Activated effector memory CD4-positive, alpha-beta T cell treated with anti-CD3 and anti-CD28 coated beads, Interleukin-2, amount 50 U/mL, for 16 hours (primary cell): Measurements from ENCODE around the gene SERP2.

Experiments used
- DNase-seq: peaks from one replicate; pipeline ENCODE4 v3.0.0-alpha.2; 2020

Gene SERP2

DNA sequence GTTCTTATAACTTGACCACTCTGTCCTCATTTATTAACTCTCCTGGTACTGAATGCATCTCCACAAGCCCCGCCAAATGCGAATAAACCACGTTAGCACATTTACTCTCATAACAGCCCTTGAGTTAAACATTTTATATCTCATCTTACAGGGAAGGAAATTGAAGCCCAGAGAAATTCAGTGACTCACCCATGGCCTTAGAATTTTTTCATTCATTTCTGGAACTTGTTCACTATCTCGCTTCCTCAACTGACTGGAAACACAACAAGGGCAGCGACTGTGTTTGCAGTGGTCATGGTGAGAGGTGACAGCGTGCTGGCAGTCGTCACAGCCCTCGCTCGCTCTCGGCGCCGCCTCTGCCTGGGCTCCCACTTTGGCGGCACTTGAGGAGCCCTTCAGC is 39.5 kb downstream of the SERP2 start:
- no peak for DNase-seq

DNA sequence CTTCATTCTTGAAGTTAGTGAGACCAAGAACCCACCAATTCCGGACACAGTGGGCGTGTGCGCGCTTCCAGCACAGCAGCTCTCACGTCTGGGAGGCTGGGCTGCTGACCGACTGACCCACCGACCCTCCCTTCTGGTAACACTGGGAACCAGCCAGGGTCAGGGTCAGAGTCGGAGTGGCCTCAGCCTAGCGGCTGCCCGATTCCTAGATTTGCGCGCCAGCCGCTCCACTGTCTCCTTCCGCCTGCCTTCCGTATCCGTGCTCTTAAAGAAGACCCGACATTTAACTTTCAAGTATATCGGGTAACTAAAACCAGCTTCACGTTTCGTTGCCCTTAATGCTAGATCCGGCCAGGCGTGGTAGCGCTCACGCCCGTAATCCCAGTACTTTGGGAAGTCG is 41.1 kb downstream of the SERP2 start:
- no peak for DNase-seq

DNA sequence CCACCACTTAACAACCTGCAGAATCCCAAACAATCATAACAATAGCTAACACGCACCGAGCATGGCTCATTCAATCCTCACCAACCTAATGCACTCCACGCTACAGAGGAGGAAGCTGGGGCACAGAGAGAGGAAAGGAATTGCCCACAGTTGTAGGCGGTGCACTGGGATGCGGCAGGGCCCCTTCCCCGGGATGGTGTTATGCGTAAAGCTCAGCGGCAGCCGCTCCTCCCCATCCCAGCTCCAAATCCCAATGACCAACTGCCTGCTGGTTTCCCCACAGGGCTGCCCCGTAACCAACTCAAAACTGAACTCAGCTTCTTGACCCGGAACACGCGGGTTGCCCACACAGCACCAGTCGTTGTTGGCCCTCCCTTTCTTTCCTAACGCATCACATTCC is 42.2 kb downstream of the SERP2 start:
- DNase-seq = no peak

DNA sequence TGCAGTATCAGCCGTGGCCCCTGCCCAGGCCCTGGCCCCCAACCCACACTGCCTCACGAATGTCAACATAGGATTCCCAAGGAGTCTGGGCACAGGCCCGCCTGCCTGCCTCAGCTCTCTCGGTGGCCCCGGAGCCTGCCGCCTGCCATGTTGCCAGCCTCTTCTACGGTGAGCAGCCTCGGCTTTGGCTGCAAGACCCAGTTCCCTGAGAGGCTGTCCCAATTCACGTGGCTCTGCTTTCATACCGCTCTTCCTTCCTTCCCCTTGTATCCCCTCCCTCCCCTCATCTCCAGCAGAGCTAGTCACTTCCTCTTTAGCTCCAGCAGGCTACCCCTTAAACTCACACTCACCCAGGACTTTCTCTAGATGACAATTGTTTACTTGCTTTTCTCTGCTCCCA is 42.7 kb downstream of the SERP2 start:
- no peak for DNase-seq

DNA sequence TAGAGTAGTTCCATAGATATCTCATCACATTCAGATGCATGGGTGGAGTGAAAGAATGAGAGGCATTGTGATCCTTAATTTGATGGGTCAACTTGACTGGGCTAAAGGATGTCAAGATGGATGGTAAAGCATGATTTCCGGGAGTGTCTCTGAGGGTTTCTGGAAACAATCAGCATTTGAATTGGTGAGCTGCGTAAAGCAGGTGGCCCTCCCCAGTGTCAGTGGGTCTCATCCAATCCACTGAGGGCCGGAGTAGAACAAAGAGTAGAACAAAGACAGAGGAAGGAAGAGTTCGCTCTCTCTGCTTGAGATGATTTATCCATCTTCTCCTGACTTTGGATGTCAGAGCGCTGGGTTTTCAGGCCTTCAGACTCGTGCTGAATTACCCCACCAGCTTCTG is 43.1 kb downstream of the SERP2 start:
- no peak for DNase-seq

DNA sequence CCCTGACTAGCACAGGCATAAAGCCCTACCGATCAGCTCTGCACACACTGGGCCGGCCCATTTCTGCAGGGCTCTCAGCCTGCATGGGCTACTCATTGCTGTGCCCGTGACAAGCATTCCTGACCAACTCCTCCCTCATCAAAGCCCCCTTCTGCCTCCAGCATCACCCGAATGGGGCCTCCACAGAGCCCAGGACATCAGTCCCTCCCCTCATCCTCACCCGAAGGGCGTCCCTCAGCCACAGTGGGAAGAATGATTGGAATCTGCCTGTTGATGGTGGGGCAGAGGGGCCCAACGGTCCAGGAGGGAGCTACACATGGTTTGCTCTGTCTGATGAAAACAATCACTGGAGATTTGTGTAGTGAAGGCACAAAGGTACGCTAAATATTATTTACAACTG is 43.8 kb downstream of the SERP2 start:
- no peak for DNase-seq

DNA sequence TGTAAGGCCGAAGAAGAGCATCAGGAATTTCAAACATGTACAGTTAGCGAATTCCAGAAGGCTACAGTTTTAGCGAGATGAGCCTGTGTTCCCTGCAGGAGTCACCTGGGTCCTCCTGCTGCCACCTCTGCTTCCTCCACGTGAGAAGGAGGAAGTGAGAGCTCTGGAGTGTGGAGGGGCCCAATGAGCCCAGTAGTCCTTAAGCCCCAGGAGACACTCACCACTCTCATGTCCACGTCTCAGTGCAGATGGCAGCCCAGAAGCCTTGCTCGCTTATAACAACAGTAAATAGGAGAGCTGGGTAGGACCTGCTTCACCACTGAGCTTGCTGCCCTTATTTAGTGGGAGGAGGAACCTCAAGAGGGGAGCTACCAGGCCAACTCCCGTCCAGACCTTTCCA is 44.3 kb downstream of the SERP2 start:
- no peak for DNase-seq

DNA sequence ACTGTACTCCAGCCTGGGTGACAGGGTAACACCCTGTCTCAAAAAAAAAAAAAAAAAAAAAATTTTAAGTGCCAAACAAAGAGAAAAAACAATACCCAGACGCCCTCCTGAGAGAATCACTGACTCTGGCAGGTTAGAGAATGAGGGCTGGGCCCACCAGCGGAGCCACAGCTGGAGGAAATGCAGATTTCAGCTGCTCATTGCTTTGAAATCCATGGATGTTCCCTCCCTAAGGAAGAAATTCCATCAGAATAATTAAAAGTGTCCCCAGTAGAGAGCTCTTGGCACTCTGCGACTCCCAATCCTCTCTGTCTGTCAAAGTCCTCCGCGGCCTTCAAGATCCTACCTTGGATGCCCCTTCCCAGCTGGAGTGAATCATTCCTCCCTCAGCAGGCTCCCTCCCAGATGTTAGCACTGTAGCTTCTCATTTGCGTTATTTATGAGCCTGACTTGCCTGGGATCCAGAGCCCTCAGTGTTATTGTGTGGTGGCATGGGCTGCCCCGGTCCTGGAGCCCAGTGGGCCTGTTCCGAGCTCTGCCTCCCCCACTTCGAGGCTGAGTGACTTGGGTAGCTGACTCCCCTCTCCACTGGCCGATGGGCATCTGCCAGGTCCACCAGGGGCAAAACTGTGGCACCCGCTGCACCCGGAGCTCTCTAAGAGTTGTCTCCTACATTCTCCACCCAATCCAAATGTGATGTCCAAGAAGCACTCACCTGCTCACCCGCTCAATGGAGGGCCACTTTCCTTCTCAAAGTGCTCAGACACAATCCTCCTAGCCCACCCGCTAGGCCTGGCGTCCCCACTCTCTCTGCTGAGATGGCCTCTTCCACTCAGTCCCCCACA is 47.0 kb downstream of the SERP2 start:
- no peak for DNase-seq

DNA sequence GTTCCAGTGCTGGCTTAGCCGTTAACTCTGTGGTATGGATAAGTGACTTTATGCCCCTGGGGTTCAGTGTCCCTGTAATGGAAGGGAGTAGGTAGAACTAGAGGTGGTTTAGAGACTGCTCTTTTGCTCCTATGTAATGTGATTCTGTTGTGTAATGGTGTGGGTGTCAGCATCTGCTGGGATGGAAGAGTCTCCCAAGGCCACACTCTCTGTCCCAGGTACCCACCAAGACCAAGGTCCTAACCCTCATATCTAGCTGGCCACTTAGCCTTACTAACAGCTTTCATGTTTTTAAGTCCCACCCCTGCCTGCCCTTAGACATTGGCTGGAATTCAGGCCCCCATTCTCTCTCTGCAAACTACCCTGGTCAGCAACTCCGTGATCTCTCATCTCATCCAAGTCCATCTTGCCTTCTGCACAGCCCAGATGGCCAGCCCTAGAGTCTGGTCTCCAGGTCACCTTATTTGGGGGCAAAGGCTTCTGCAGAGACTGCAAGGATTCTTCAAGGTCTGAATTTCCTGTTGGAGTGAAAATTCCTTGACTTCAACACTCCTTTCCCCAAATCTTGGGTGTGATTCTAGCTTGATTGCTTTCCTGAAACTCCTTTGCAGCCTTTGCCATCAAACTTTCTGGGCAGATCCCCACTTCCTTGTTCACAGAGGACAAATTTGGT is 48.4 kb downstream of the SERP2 start:
- no peak for DNase-seq

DNA sequence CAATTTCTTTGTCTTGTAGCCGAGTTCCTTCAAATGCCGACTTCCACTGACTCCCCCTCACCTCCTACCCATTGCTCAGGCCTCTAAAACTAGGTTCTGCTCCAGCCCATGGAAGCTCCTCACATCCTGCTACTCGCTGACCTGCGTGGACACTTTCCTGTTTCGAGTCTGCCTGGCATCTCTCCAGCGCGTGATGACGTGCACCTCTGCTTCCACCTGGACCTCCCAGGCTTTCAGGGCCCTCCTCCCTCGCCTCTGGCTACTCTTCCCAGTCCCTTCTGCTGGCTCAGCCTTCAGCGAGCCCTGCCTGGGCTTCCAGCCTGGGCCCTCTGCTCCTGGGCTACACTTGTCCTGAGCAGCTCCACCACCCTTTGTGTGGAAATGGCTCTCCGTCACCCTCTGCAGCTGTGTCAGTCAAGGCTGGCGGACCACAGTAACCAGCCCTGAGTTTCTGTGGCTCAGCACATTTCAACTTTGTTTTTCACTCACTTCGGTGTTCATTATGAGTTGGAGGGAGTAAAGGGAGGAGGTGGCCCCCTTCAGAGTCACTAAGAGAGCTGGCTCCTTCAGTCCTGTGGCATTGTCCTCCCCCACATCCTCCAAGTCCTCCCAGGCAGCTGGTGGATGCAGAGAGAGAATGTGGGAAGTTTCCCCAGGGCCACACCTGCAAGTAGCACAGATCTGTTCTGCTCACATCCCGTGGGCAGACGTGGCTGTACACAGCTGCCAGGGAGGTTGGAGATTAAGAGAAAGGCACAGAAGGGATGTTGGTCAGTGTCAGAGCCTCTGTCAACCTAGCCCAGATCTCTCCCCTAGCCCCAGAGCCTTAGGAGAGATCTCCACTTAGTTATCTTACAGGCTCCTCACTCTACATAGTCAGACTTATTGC is 49.4 kb downstream of the SERP2 start:
- DNase-seq = no peak

DNA sequence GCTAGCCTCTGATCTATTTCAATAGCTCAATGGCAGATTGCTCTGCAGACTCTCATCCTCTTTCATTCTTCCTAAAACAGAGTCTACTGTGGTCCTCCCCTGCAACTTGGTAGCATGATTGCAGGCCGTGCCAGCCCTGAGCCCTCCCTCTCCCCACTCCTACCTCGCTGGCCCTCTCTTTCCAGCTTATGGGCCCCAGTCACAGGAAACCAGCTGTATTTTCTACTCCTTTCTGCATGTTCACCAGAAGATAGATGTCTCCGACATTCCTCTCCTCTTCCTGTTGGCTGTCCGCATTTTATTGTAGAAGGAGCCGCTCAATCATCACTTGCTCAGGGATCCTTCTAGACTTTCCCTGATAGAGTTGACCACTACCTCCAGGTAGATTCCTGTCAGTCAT is 50.2 kb downstream of the SERP2 start:
- DNase-seq = no peak

DNA sequence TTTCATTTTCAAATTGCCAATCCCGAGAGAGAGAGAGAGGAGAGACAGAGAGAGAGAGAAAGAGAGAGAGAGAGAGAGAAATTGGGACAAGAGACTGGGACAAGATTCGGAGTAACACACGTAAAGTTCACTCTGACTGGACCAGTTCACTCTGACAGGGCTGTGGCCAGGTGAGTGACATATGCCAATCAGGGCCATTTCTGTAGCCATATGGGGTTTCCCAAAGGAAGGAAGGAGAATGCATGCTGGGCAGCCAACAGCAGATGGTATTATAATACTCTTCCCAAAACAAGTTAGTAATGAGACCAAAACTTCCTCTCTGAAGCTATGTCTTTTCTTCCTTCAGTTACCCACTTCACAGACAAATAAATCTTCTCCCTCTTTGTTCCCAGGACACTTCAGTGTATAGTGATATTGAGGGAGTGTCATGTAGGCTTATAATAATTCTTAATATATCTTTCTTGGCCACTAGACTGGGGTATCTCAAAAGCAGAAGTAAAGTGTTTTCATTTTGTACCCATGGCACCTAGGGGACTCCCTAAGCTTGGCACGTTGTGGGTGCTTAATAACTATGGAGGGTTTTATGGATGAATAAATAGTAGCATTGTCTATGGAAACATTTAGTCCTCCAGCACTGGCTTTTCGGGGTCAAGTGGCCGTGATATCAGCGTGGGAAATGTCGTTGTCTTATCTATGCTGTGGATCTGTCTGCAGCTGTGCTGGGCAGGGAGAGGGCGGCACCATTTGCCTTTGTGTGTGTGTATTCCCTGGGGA is 51.6 kb downstream of the SERP2 start:
- DNase-seq = no peak

DNA sequence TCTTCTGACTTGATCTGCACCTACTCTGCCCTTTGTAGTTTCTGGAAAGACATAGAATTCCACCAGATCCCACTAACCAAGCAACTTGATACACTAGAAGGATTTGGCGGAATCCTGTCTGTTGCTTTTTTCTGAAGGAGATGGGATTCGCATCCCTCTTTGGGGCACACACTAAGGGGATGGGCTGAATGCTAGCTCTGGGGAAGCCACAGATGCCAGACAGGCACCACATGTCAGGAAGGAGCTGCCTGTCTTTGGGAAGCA is 52.1 kb downstream of the SERP2 start:
- no peak for DNase-seq

DNA sequence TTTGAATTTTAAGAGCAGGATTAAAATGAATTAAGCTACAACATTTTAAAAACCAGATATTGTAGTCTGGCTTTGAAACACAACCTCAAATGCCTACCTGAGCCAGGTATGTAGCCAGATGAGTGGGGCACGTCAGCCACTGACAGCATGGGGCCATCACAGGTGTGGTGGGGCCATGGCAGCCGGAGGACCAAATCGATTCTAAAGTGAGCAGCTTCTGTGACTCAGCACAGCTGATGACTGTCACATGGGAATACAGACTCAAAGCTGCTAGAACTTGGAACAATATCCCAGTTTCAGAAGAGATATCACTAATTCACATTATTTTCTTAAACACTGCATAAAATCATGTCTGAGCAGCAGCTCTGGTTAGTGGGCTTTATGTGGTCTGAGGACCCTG is 52.8 kb downstream of the SERP2 start:
- no peak for DNase-seq

DNA sequence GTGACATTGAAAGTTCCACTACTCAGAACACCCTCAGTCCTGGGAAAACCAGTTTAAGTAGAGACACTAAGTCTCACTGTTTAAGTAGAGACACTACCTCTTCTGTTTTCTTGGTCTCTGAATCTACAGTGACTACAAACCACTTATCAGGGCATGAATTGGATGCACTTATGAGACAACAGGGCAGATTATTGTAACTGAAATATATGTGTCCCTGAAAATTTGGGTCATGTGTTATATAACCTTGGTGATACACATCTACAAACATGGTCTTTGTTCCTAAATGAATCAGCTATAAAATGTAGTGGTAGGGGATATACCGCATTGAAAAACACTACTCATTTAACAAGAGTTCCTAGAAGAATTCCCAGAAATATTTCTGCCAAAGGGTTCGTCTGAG is 55.7 kb downstream of the SERP2 start:
- DNase-seq = no peak

DNA sequence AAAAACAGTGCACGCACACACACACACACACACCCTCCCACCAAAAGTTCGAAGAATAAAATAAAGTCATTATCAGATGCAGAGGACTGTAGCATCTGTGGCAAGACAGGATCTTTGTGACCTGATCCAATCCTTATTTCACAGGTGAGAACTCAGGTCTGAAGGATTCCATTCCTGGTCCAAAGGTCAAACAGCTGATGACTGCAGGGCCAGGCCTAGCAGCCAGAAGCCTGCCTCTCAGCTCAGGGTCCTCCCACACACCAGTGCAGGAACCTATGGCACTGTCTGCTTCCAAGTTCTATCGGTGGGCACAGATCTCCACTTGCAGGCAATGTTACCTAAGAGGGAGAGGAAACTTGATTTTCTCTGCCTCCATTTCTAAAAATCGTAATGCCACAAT is 57.5 kb downstream of the SERP2 start:
- no peak for DNase-seq

DNA sequence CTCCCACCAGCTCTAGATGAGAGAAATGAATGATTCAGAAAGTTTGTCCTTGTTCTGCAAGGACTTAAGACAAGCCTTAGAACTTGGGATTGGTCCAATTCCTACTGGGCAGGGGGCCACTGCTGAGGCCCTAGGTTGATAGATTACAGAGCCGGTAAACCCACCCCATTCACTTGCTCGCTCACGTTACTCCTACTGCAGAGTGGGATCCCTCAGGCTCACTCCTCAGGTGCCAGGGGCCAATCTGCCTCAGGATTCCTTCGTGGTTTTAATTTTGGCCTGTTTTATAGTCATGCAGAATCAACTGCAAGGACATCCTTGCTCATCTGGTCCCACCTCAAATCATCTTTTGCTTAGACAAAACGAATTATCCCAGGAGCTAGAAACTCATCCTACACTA is 59.0 kb downstream of the SERP2 start:
- no peak for DNase-seq

DNA sequence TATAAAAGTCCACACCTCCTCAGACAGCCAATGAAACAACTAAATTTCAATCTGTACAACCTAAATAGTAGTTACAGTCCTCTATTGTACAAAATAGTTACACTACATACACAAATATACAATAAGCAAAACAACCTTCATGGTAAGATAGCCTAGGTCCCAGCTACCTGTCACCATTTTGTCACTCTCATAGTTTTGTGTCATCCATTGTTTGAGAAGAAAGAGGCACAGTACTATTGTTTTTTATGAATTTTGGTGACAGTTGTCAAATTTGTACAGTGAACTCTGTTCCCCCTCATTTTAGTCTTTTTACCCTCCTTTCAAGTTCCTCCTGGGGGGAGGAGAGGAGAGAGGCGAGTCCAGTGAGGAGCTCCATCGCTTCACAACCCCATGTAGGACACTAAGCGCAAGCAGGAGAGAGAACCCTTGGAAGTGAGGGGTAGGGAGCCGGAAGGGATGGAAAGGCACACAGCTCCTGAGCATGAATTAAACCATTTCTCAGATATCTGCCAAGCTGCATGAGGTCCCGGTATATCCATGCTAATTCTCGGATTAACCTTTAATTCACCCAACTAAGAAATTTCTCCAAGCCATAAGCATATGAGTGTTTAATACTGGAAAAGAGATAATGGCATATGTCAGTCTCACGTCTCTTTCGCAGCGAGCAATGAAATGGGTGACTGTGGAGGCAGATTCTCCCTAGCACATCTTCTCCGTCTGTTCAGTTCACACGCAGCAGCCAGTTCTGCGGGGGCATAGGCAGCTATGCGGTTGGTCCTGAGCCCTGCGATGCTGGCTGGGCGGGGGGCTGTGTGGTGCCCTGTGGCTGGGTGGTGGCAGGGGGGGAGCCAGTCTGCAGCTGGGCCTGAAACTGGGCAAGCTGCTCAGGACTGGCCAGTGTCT is 60.5 kb downstream of the SERP2 start:
- no peak for DNase-seq

DNA sequence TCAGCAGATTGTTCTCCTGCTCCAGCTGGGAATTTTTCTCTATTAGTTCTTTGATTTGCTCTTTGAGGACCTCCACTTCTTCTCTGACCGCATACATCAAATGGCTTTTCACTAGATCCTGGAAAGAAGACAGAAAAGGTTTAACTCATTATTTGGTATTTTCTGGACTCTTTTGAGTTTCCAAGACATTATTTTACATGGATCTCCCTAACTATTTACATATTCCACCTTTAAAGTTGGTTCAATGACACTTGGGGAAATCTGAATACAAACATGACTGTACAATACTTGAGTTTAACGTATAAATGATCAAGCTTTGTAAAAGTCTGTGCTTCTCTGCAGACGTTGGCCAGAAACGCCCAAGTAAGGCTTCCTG is 61.1 kb downstream of the SERP2 start:
- no peak for DNase-seq

DNA sequence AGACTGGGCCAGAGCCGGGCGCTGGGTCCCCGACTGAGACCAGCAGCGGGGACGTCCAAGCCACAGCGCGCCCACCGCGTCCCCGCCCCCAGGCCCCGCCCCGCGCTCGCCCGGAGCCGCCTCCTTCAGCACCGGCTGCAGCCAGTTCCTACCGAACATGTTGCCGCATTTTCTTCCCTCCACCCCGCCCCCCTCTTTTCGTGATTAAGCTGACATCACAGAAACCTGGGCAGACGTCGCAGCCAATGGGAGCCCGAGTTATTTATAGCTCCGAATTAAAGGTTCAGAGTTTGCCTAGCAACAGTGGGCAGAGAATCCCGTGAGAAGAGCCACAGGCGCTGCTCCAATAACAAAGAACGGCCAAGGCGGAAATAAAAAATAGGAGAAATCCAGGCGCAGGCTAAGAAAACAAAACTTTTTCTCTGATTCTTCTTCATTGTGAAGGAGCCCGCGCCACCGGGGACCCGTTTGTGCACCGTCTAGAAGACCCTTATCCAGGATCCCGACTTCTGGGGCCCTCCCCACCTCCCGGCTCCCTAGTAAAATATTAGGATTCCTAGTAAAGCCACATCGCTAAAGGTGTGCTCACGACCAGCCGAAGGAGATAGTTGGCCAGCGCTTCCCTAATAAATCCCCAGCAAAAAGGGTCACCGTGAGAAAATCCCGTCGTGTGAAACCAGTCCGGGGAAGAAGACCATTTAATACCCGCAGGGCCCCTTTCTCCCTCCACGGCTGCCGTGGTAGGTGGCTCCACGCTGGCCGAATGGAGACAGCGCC is 61.7 kb downstream of the SERP2 start:
- peak; percentile 95 for DNase-seq

DNA sequence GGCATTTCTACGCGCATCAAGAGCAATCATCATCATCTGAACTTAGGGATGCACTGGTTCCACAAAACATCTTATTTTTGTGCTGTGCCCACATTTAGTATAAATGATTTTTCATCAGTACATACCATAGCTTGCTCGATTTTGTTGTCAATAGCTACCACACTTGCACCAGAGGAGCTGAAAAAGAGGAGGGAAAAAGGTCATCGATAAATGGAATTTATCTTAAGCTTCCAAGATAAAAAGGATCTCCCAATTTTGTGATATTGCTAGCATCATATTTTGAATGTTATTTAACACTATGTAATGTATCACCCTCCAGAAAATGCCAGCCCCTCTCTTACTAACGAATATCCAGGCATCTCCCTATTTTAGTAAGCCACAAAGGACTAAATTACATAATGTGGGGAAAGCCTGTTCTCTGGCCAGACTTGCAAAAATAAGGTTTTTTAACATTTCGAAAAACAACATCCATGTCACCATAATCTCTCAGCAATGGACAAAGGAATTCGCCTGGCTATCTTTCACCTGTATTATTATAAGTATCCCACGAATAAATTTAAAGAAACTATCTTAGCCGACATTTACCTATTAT is 62.4 kb downstream of the SERP2 start:
- DNase-seq = no peak
